Activated T-cell treated with anti-CD3 and anti-CD28 coated beads for 1 hour (primary cell): ENCODE measurements around the gene NSMCE3.

Experiments used
- DNase-seq: peaks from one replicate; pipeline ENCODE4 v3.0.0-alpha.2; 2020; ENCODE audit warnings: low read depth

Gene NSMCE3

GRCh38 chr15:29220852-29221251 is 48.8 kb downstream of the NSMCE3 start:
- DNase-seq, result no peak

GRCh38 chr15:29216955-29217354 is 52.7 kb downstream of the NSMCE3 start:
- DNase-seq, result no peak
